Measurements from ENCODE around the gene OPRD1. TPM values are rescaled to one million over a fixed set of nuclear protein-coding genes. Genes with fewer than 3 reads are reported as not detected.
A peak's percentile ranks its signal among the peaks of the same experiment; 100 is the strongest.

Gene OPRD1
- polyA plus RNA-seq, 3 donors: 0.26 to 0.33 (median 0.33) TPM

GRCh38 chr1:28877132-28877781 lies 65.3 kb downstream of the OPRD1 start:
- peak in 1 of 3 donors; percentile 74 for DNase-seq (ENCODE audit: low read depth in 3 of 3, low spot score in 2 of 3)

- no peak for DNase-seq (ENCODE audit: low read depth in 3 of 3, low spot score in 2 of 3)
Measured at GRCh38 chr1:28878796-28879195, 66.8 kb downstream of the OPRD1 start.

- DNase-seq (ENCODE audit: low read depth in 3 of 3, low spot score in 2 of 3): peak in 2 of 3 donors; percentile 76 to 77
Measured at GRCh38 chr1:28882009-28882628, 70.1 kb downstream of the OPRD1 start.

GRCh38 chr1:28883242-28883616 lies 71.3 kb downstream of the OPRD1 start:
- no peak for DNase-seq (ENCODE audit: low read depth in 3 of 3, low spot score in 2 of 3)

GRCh38 chr1:28885472-28885877 lies 73.5 kb downstream of the OPRD1 start:
- DNase-seq (ENCODE audit: low read depth in 3 of 3, low spot score in 2 of 3): no peak

GRCh38 chr1:28885977-28886730 lies 74.2 kb downstream of the OPRD1 start:
- DNase-seq (ENCODE audit: low read depth in 3 of 3, low spot score in 2 of 3): no peak

GRCh38 chr1:28886731-28887418 lies 74.9 kb downstream of the OPRD1 start:
- DNase-seq (ENCODE audit: low read depth in 3 of 3, low spot score in 2 of 3): peak in 1 of 3 donors; percentile 65

GRCh38 chr1:28887419-28887834 lies 75.5 kb downstream of the OPRD1 start:
- DNase-seq (ENCODE audit: low read depth in 3 of 3, low spot score in 2 of 3): no peak

- no peak for DNase-seq (ENCODE audit: low read depth in 3 of 3, low spot score in 2 of 3)
Measured at GRCh38 chr1:28887835-28888682, 76.1 kb downstream of the OPRD1 start.

GRCh38 chr1:28888915-28889314 lies 76.9 kb downstream of the OPRD1 start:
- no peak for DNase-seq (ENCODE audit: low read depth in 3 of 3, low spot score in 2 of 3)

GRCh38 chr1:28889357-28889756 lies 77.4 kb downstream of the OPRD1 start:
- no peak for DNase-seq (ENCODE audit: low read depth in 3 of 3, low spot score in 2 of 3)

- DNase-seq (ENCODE audit: low read depth in 3 of 3, low spot score in 2 of 3): no peak
Measured at GRCh38 chr1:28890435-28890834, 78.5 kb downstream of the OPRD1 start.

GRCh38 chr1:28890836-28891235 lies 78.9 kb downstream of the OPRD1 start:
- no peak for DNase-seq (ENCODE audit: low read depth in 3 of 3, low spot score in 2 of 3)

- no peak for DNase-seq (ENCODE audit: low read depth in 3 of 3, low spot score in 2 of 3)
Measured at GRCh38 chr1:28891256-28891655, 79.3 kb downstream of the OPRD1 start.

- DNase-seq (ENCODE audit: low read depth in 3 of 3, low spot score in 2 of 3): no peak
Measured at GRCh38 chr1:28893403-28894102, 81.6 kb downstream of the OPRD1 start.

- DNase-seq (ENCODE audit: low read depth in 3 of 3, low spot score in 2 of 3): no peak
Measured at GRCh38 chr1:28894785-28895184, 82.8 kb downstream of the OPRD1 start.

GRCh38 chr1:28895896-28896608 lies 84.1 kb downstream of the OPRD1 start:
- no peak for DNase-seq (ENCODE audit: low read depth in 3 of 3, low spot score in 2 of 3)

- no peak for DNase-seq (ENCODE audit: low read depth in 3 of 3, low spot score in 2 of 3)
Measured at GRCh38 chr1:28896609-28896986, 84.6 kb downstream of the OPRD1 start.

- no peak for DNase-seq (ENCODE audit: low read depth in 3 of 3, low spot score in 2 of 3)
Measured at GRCh38 chr1:28897789-28898188, 85.8 kb downstream of the OPRD1 start.

Data from right renal cortex interstitium (tissue), 3 donors.